PC-3 (cell line): ENCODE data around the gene PRLR. TPM values are rescaled to one million over a fixed set of nuclear protein-coding genes. Genes with fewer than 3 reads are reported as not detected.

ENCODE experiments used
- ATAC-seq: fragments of 200-7000 bp; cut with Tn5 transposase; 2 replicates; pipeline ENCODE4 v1.9.1; 2020; ENCODE audit warnings: mild to moderate bottlenecking, moderate library complexity
- BruUV-seq: library from RNA; stranded (reverse); fragments of 400-500 nt; replicated peaks from 2 replicates; lab custom pipeline; 2021; lab: Mats Ljungman, UMichigan
- CTCF ChIA-PET: fragments of 300-600 bp; sonication (Branson Sonifier 250); formaldehyde crosslinking; loops from one replicate; lab custom pipeline; 2022; ENCODE audit warnings: antibody characterized with exemption; lab: Charles Lee
- POLR2A ChIA-PET: fragments of 300-600 bp; sonication (Branson Sonifier 250); formaldehyde crosslinking; loops from one replicate; lab custom pipeline; 2022; ENCODE audit warnings: antibody characterized with exemption; ENCODE audit not compliant: unreplicated experiment; lab: Charles Lee
- DNase-seq: peaks from one replicate; pipeline ENCODE4 v3.0.0-alpha.2; 2015
- H2AFZ ChIP-seq: fragments of 300-600 bp; sonication (generic); 2 replicates; pipeline ENCODE4 v1.6.0; 2016; ENCODE audit warnings: antibody characterized with exemption, low read length
- H3F3A ChIP-seq: fragments of 300-600 bp; sonication (generic); one replicate; pipeline ENCODE4 v1.6.0; 2017; ENCODE audit warnings: antibody characterized with exemption, low read length, control low read depth, mild to moderate bottlenecking; ENCODE audit not compliant: unreplicated experiment
- H3K27ac ChIP-seq: fragments of 300-600 bp; sonication (generic); 2 replicates; pipeline ENCODE4 v1.5.1; 2016; ENCODE audit warnings: mild to moderate bottlenecking, low read length
- H3K27me3 ChIP-seq: fragments of 300-600 bp; sonication (generic); 2 replicates; pipeline ENCODE4 v1.6.1; 2016; ENCODE audit warnings: low read length, mixed read lengths
- H3K36me3 ChIP-seq: fragments of 300-600 bp; sonication (generic); 2 replicates; pipeline ENCODE4 v1.6.1; 2016; ENCODE audit warnings: low read depth, mixed run types, low read length, mixed read lengths
- H3K4me1 ChIP-seq: fragments of 300-600 bp; sonication (generic); 2 replicates; pipeline ENCODE4 v1.5.1; 2016; ENCODE audit warnings: low read length; ENCODE audit not compliant: insufficient read depth
- H3K4me2 ChIP-seq: fragments of 300-600 bp; sonication (generic); 2 replicates; pipeline ENCODE4 v1.6.0; 2016; ENCODE audit warnings: low read length
- H3K4me3 ChIP-seq: fragments of 300-600 bp; sonication (generic); 2 replicates; pipeline ENCODE4 v1.5.1; 2016; ENCODE audit warnings: mild to moderate bottlenecking, low read length, mixed read lengths
- H3K79me2 ChIP-seq: fragments of 300-600 bp; sonication (generic); 2 replicates; pipeline ENCODE4 v1.6.1; 2017; ENCODE audit warnings: low read length, mixed read lengths
- H3K9ac ChIP-seq: fragments of 300-600 bp; sonication (generic); 2 replicates; pipeline ENCODE4 v1.6.0; 2016; ENCODE audit warnings: mild to moderate bottlenecking, low read length
- H3K9me2 ChIP-seq: fragments of 300-600 bp; sonication (generic); replicated peaks from 2 replicates; pipeline ENCODE4 v1.6.1; 2016; ENCODE audit warnings: mixed run types, low read length, mixed read lengths
- H3K9me3 ChIP-seq: fragments of 300-600 bp; sonication (generic); 2 replicates; pipeline ENCODE4 v1.6.1; 2016; ENCODE audit warnings: low read length, mixed read lengths
- H4K20me1 ChIP-seq: fragments of 300-600 bp; sonication (generic); 2 replicates; pipeline ENCODE4 v1.6.1; 2016; ENCODE audit warnings: low read length, mixed read lengths
- EZH2 ChIP-seq: fragments of 300-600 bp; sonication (generic); IDR thresholded peaks from one replicate; pipeline ENCODE4 v1.6.1; 2017; ENCODE audit warnings: antibody characterized with exemption, mild to moderate bottlenecking, low read length; ENCODE audit not compliant: unreplicated experiment
- EZH2phosphoT487 ChIP-seq: fragments of 300-600 bp; sonication (generic); IDR thresholded peaks from 2 replicates; pipeline ENCODE4 v1.6.1; 2018; ENCODE audit warnings: mild to moderate bottlenecking, antibody characterized with exemption, low read length, borderline replicate concordance
- intact Hi-C: fragments of 100-400 bp; cut with micrococcal nuclease; formaldehyde crosslinking; loops from 2 replicates; pipeline ENCODE4 v1.9.0; 2023
- total RNA-seq: library from RNA; depleted of rRNA; stranded (reverse); fragments of >200 nt; gene quantifications from 2 replicates; pipeline ENCODE4 v1.2.3, GENCODE V29; 2014
- TF ChIP-seq, protein P1 (sequence below): fragments of 300-600 bp; sonication (generic); conservative IDR thresholded peaks from 2 replicates; pipeline ENCODE4 v1.5.1; 2017; ENCODE audit warnings: antibody characterized with exemption, low read depth, mild to moderate bottlenecking, low read length

The PRLR gene
- total RNA-seq, 1 experiment from 2014 or later, result 0.29 TPM

DNA sequence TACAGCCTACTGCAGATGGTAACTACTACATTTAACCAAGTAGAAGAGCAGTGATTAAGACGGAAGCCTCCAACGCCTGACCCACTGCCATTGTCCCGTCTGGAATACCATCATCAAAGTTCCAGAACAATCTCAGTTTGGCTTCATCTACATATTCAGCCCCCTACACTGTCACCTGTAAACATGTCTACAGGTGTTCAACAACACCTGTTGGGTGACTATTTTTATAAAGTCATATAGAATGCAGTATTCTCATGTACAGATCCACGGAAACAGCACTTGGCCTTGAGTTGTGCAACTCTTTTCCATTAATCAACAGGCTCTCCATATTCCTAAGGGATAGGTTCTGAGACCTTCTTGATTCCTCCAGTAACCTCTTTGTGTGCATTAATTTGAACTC lies 129.3 kb downstream of the PRLR start:
- Histone ChIP-seq H3K9ac (no peak overlapping the region), H3K4me2 (no peak overlapping the region), H2AFZ (no peak overlapping the region), H3F3A (no peaks in the 10 kb centered on the region), H3K4me3 (no peak overlapping the region), H3K27me3 (peaks cover 9% of the 10 kb centered on the region), H4K20me1 (no peaks in the 10 kb centered on the region), H3K36me3 (no peaks in the 10 kb centered on the region), H3K9me2 (no peaks in the 10 kb centered on the region), H3K9me3 (no peaks in the 10 kb centered on the region), H3K27ac (no peak overlapping the region), H3K79me2 (no peaks in the 10 kb centered on the region), H3K4me1 (no peaks in the 10 kb centered on the region)
- TF ChIP-seq EZH2, result no peak
- TF ChIP-seq, protein P1, sequence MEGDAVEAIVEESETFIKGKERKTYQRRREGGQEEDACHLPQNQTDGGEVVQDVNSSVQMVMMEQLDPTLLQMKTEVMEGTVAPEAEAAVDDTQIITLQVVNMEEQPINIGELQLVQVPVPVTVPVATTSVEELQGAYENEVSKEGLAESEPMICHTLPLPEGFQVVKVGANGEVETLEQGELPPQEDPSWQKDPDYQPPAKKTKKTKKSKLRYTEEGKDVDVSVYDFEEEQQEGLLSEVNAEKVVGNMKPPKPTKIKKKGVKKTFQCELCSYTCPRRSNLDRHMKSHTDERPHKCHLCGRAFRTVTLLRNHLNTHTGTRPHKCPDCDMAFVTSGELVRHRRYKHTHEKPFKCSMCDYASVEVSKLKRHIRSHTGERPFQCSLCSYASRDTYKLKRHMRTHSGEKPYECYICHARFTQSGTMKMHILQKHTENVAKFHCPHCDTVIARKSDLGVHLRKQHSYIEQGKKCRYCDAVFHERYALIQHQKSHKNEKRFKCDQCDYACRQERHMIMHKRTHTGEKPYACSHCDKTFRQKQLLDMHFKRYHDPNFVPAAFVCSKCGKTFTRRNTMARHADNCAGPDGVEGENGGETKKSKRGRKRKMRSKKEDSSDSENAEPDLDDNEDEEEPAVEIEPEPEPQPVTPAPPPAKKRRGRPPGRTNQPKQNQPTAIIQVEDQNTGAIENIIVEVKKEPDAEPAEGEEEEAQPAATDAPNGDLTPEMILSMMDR, result no peak
- TF ChIP-seq EZH2phosphoT487, result no peak
- DNase-seq, result no peak
- no peak for ATAC-seq
- ChIA-PET CTCF (no interaction called here), POLR2A (no interaction called here)
- intact Hi-C loops, result no loop called here
- BruUV-seq, result no TSS peak

DNA sequence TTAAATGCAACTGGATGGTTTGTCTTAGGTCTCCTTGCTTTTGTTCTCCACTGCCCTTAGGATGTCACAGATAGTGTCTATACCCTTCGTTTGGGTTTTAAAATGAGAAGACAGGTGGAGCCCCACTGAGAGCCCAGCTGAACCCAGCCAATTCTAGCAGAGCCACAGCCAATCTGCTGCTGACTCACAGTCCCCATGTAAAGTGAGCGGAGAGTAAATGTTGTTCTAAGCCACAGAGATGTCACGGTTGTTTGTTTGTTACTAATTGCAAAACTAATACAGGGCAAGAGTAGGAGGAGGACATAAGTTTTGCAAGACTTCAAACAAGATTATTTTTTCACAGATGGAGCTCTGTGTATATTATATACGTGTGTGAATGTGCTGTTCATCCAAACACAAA lies 132.1 kb downstream of the PRLR start:
- POLR2A ChIA-PET, result no interaction called here
- H3F3A ChIP-seq, result no peaks in the 10 kb centered on the region
- no peaks in the 10 kb centered on the region for H3K79me2 ChIP-seq
- no peaks in the 10 kb centered on the region for H3K36me3 ChIP-seq
- intact Hi-C loops, result no loop called here
- no peaks in the 10 kb centered on the region for H4K20me1 ChIP-seq
- CTCF ChIA-PET, result no interaction called here
- no peaks in the 10 kb centered on the region for H3K9me2 ChIP-seq
- H3K4me2 ChIP-seq, result no peak overlapping the region
- no peak overlapping the region for H3K9ac ChIP-seq
- H3K4me1 ChIP-seq, result no peaks in the 10 kb centered on the region
- no peaks in the 10 kb centered on the region for H3K9me3 ChIP-seq
- no peak overlapping the region for H2AFZ ChIP-seq
- TF ChIP-seq EZH2, result no peak
- no peak for TF ChIP-seq EZH2phosphoT487
- TF ChIP-seq, protein P1, result no peak
- ATAC-seq (no peak), DNase-seq (no peak)
- no peak overlapping the region for H3K27ac ChIP-seq
- no peak overlapping the region for H3K4me3 ChIP-seq
- no TSS peak for BruUV-seq
- H3K27me3 ChIP-seq, result peaks cover 9% of the 10 kb centered on the region

DNA sequence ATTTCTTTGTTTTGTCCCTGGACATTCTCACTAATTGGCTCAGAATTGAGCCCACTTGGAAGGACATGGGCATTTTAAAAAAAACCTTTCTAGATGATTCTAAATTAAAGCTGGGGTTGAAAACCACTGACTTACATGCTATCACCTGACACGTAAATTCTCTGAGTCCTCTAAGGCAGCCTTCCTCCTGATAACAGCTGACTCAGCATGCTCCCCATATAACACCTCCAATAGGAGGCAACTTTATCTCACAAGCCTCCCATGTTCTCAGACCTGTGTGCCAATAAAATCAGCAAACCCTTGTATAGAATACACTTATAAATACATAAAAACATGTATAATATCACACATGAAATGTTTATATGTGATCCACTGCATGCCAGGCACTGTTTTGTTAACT lies 133.4 kb downstream of the PRLR start:
- Histone ChIP-seq H3K9ac (no peak overlapping the region), H2AFZ (no peak overlapping the region), H4K20me1 (no peaks in the 10 kb centered on the region), H3K9me3 (no peaks in the 10 kb centered on the region), H3K79me2 (no peaks in the 10 kb centered on the region), H3F3A (no peaks in the 10 kb centered on the region), H3K4me1 (no peaks in the 10 kb centered on the region), H3K4me2 (no peak overlapping the region), H3K36me3 (no peaks in the 10 kb centered on the region), H3K4me3 (no peak overlapping the region), H3K9me2 (no peaks in the 10 kb centered on the region), H3K27ac (no peak overlapping the region), H3K27me3 (peaks cover 9% of the 10 kb centered on the region)
- TF ChIP-seq, protein P1, result no peak
- TF ChIP-seq EZH2phosphoT487 (no peak), EZH2 (no peak)
- no TSS peak for BruUV-seq
- CTCF ChIA-PET, result no interaction called here
- intact Hi-C loops, result no loop called here
- POLR2A ChIA-PET, result no interaction called here
- DNase-seq (no peak), ATAC-seq (no peak)
